Neuron (in vitro differentiated cells): ENCODE measurements around the gene GGACT.

Experiments used
- H2AFZ ChIP-seq: one replicate; pipeline ENCODE4 v1.6.1; 2013; ENCODE audit warnings: low read depth, mild to moderate bottlenecking, inconsistent platforms, low read length, moderate library complexity
- H3K27me3 ChIP-seq: one replicate; pipeline ENCODE4 v1.6.1; 2013; ENCODE audit warnings: low read length; ENCODE audit not compliant: insufficient read depth
- H3K36me3 ChIP-seq: one replicate; pipeline ENCODE4 v1.6.1; 2013; ENCODE audit warnings: low read length; ENCODE audit not compliant: insufficient read depth
- H3K4me1 ChIP-seq: one replicate; pipeline ENCODE4 v1.6.1; 2013; ENCODE audit warnings: low read length; ENCODE audit not compliant: insufficient read depth
- H3K4me3 ChIP-seq: 2 replicates; pipeline ENCODE4 v1.5.1; 2013; ENCODE audit warnings: mild to moderate bottlenecking, low read length, moderate library complexity
- H3K9me3 ChIP-seq: one replicate; pipeline ENCODE4 v1.6.1; 2013; ENCODE audit warnings: low read length

GGACT gene

DNA sequence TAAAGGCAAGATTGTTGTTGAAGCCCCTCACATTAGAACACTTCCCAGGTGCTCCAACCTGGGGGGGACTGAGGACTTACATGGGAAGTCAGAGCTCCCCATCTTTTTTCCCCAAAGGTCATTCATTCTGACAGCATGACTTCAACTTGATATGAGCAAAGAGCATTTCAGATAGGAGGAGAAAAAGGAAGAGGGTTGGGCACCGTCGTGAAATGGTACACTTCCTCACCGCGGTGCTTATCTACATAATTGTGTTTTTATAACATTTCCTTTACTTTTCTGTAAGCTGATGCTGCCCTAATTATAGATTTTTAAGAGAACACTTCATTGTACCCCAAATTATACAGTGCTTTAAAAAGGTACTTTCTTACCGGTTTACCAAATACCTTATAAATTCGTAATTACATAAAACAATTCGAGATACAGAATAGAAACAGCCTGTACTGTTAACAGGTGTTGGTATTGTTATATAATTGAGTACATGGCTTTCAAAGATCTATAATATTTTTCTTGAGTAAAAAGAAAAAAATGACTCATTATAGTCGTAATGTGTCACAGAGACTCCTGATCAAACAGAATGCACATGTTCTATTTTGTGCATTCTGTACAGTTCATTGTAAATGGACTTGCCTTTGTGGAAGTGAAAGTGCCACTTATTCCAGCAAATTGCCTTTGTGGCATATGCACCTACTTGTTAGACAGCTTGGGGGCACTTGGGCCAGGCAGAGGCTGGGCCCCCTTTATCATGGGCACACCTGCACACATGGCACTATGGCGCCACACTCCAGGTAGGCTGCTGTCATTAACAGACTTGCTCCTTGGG lies 81.8 kb downstream of the GGACT start:
- H3K4me1 ChIP-seq, result peaks cover 21% of the 10 kb centered on the region
- no peak overlapping the region for H2AFZ ChIP-seq
- no peaks in the 10 kb centered on the region for H3K27me3 ChIP-seq
- H3K36me3 ChIP-seq, result no peaks in the 10 kb centered on the region
- H3K9me3 ChIP-seq, result peaks cover 2% of the 10 kb centered on the region
- H3K4me3 ChIP-seq, result no peak overlapping the region

DNA sequence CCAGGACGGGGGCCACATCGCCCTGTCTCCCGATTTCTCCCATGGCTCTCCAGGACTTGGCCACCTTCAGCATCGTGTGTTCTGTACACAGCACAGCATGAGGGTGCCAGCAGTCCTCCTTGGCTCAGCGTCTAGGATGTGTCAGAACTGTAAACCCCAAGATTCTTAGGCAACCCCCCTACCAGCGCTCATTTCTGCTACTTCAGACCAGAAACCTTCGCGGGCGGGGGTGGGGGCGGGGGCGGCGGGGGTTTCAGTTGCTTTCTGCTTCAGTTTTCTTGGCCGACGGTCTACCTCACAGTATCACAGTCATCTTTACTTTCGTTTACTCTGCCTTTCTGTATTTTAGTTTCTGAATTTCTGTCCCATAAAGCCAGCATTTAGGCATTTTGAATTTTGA lies 82.4 kb downstream of the GGACT start:
- H3K27me3 ChIP-seq, result no peaks in the 10 kb centered on the region
- no peak overlapping the region for H2AFZ ChIP-seq
- H3K4me1 ChIP-seq, result peaks cover 19% of the 10 kb centered on the region
- H3K36me3 ChIP-seq, result no peaks in the 10 kb centered on the region
- H3K4me3 ChIP-seq, result no peak overlapping the region
- peaks cover 2% of the 10 kb centered on the region for H3K9me3 ChIP-seq

DNA sequence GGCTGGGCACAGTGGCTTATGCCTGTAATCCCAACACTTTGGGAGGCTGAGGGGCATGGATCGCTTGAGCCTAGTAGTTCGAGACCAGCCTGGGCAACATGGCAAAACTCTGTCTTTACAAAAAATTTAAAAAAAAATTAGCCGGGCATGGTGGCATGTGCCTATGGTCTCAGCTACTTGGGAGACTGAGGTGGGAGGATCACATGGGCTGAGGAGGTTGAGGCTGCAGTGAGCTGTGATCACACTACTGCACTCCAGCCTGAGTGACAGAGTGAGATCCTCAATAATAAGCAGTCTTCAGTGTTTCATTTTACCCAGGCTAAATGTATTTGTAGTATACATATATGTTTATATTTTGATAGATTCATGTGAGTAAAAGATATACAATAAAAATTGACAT lies 85.0 kb downstream of the GGACT start:
- no peaks in the 10 kb centered on the region for H3K36me3 ChIP-seq
- H3K4me1 ChIP-seq, result peaks cover 2% of the 10 kb centered on the region
- no peak overlapping the region for H2AFZ ChIP-seq
- H3K9me3 ChIP-seq, result peaks cover 2% of the 10 kb centered on the region
- H3K4me3 ChIP-seq, result no peak overlapping the region
- no peaks in the 10 kb centered on the region for H3K27me3 ChIP-seq

DNA sequence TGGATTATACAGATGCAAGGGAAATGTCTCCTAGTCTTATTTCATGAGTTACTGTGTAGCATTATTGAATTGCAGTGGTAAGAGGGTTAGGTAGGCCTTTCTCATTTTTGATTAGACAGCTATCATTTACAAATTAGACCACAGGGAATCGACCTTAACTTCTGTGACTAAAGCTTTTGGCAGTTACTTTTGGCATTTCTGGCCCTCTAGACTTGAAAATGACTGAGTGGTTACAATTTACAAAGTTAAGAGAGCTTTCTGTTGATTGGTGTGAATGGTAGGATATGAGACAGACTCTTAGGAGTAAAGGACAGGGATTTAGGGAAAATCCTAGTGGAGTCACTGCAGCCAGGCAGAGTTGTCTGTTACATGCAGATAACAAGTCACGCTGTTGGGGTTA lies 86.1 kb downstream of the GGACT start:
- H3K9me3 ChIP-seq, result peaks cover 2% of the 10 kb centered on the region
- no peaks in the 10 kb centered on the region for H3K36me3 ChIP-seq
- no peak overlapping the region for H3K4me3 ChIP-seq
- no peak overlapping the region for H2AFZ ChIP-seq
- H3K4me1 ChIP-seq, result no peaks in the 10 kb centered on the region
- no peaks in the 10 kb centered on the region for H3K27me3 ChIP-seq

DNA sequence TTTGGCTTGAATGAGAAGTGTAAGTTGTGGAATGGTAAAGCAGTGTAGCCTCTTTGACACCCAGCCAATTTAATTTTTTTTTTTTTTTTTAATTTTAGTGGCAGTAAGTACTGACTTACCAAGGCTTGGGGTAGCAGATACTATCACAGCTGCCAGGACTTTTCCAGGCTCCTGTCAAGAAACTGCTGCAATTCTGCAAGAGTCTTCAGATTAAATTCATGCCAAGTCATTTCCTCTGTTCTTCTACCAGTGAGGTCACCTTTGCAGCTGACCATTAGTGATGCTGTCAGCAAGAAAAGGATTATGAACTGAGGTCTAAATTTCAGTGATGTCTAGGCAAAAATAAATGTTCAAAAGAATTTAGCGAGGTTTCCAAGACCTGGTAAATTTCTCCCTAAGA lies 91.2 kb downstream of the GGACT start:
- H3K9me3 ChIP-seq, result peaks cover 6% of the 10 kb centered on the region
- no peaks in the 10 kb centered on the region for H3K36me3 ChIP-seq
- H3K4me3 ChIP-seq, result no peak overlapping the region
- H3K27me3 ChIP-seq, result no peaks in the 10 kb centered on the region
- H2AFZ ChIP-seq, result no peak overlapping the region
- no peaks in the 10 kb centered on the region for H3K4me1 ChIP-seq

DNA sequence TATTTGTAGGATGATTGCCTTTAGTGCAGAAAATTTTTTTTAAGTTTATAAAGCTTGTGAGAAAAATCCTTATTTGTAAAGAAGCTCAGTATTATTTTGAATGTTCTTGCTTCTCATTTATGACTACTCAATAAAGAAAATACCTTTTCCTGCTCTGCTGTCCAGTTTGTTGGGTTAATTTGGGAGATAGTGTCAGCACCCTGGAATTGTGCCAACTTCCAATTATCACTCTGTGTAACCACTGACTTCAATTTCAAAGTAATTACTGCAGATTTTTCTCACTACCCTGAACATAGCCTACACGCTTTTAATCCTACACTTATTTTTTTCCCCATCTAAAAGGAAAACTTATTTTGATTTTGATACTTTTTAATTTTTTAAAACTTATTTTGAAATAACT lies 93.1 kb downstream of the GGACT start:
- Histone ChIP-seq H3K9me3 (peaks cover 6% of the 10 kb centered on the region), H3K27me3 (no peaks in the 10 kb centered on the region), H3K4me3 (no peak overlapping the region), H2AFZ (no peak overlapping the region), H3K36me3 (no peaks in the 10 kb centered on the region), H3K4me1 (peaks cover 8% of the 10 kb centered on the region)

DNA sequence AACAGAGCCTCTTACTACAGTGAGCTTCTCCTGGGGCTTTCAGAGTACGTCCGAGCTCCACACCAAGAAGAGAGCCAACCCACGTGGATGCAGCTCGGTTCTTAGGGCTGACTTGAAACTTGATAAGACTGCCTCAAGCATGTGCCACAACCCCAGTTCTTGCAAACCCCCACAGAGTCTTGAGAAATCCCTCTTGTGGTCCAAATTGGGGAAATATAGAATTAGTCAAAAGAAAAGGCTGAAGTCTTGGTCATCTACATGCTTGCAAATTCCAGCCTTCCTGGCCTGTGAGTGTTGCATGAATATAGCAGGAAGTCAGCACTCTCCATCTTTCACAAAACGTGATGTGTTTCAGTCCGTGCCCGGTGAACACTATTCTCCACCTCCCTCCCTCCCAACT lies 95.2 kb downstream of the GGACT start:
- Histone ChIP-seq H3K4me1 (peaks cover 8% of the 10 kb centered on the region), H3K9me3 (peaks cover 6% of the 10 kb centered on the region), H3K27me3 (no peaks in the 10 kb centered on the region), H3K4me3 (no peak overlapping the region), H2AFZ (no peak overlapping the region), H3K36me3 (no peaks in the 10 kb centered on the region)

DNA sequence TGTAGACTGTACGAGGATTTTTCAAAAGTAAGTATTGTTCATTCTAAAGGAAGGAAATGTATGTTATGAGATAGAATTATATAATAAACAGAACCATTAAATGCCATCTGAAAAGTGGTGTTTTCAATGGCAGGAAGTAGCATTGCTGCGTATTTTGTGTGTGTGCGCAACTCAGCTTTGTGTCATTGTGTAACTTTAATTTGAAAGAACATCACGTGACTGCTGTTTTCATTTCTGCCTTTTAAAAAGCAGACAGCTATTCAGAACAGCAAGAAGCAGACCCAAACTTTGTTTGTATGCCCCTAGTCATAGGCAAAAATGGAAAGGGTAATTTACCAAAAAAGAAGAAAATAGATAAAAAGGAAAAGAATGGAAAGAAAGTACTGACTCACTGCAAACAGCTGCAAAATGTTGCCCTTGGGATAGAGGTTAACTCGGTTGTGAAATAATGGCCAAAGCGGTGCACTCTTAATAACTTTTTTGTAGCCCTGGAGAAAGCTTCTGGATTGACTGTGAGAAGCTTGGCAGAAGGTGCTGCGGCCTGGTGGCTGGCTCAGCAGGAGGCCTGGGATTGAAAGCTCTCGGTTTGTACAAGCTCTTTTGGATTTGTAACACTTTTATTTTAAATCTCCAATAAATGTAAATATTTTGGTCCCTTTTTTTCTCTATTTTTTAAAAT lies 97.3 kb downstream of the GGACT start:
- Histone ChIP-seq H3K4me1 (peaks cover 8% of the 10 kb centered on the region), H3K9me3 (peaks cover 6% of the 10 kb centered on the region), H2AFZ (no peak overlapping the region), H3K36me3 (no peaks in the 10 kb centered on the region), H3K4me3 (no peak overlapping the region), H3K27me3 (no peaks in the 10 kb centered on the region)

DNA sequence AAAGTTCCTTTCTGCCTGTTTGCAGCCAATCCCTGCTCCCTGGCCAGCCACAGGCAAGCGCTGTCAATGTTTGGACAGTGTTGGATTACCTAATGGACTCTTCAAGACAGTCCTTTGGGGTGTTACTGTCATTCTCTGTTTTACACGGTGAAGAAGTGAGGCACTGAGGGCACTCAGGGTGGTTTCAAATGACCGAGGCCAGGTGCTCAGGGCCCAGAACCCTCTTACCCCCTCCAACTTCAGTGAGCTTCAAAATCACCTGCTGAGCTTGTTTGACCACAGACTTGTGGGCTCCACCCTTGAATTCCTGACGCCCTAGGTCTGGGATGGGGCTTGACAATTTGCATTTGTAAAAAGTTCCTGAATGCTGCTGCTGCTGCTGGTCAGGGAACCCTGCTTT lies 97.9 kb downstream of the GGACT start:
- Histone ChIP-seq H3K36me3 (no peaks in the 10 kb centered on the region), H3K4me1 (peaks cover 8% of the 10 kb centered on the region), H3K27me3 (no peaks in the 10 kb centered on the region), H2AFZ (no peak overlapping the region), H3K9me3 (peaks cover 6% of the 10 kb centered on the region), H3K4me3 (no peak overlapping the region)

DNA sequence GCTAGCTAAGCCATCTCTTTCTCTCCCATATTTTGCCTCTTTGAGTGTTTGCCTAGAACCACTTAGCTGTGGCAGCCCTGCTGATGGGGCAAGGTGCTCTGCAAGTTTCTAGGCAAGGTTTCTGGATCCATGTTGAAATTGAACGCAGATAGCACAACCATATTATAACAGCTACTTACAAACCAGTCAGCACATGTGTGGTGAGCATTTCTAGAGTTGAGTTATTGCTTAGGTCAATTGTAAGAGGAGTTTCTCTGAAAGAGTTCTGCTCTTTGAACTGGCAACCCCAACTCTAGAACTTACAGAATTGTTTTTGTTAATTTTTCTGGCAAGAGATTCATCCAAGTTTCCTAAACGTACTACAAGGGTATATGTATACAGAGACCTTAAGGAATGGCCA lies 103.3 kb downstream of the GGACT start:
- Histone ChIP-seq H3K27me3 (no peaks in the 10 kb centered on the region), H3K9me3 (no peaks in the 10 kb centered on the region), H3K36me3 (no peaks in the 10 kb centered on the region), H3K4me3 (no peak overlapping the region), H2AFZ (no peak overlapping the region), H3K4me1 (peaks cover 3% of the 10 kb centered on the region)

DNA sequence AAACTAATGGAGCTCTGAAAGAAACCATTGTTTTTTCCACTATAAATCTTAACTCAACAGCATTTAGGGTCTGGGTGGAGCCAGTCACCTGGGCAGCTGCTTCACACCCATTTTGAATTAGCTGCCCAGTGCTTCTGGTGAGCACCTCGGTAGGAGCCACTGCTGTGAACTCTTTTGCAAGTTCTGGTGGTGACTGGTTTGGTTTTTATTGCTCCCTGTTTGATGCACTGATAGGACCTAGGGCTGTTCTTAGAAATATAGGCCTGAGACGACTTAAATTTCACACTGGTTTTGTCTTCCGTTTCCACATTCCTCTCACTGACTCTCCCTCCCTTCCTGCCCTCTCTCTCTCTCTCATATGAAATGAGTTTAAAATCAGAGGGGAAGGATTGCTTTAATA lies 103.9 kb downstream of the GGACT start:
- Histone ChIP-seq H3K36me3 (no peaks in the 10 kb centered on the region), H3K4me1 (peaks cover 4% of the 10 kb centered on the region), H3K9me3 (no peaks in the 10 kb centered on the region), H2AFZ (no peak overlapping the region), H3K27me3 (no peaks in the 10 kb centered on the region), H3K4me3 (no peak overlapping the region)

DNA sequence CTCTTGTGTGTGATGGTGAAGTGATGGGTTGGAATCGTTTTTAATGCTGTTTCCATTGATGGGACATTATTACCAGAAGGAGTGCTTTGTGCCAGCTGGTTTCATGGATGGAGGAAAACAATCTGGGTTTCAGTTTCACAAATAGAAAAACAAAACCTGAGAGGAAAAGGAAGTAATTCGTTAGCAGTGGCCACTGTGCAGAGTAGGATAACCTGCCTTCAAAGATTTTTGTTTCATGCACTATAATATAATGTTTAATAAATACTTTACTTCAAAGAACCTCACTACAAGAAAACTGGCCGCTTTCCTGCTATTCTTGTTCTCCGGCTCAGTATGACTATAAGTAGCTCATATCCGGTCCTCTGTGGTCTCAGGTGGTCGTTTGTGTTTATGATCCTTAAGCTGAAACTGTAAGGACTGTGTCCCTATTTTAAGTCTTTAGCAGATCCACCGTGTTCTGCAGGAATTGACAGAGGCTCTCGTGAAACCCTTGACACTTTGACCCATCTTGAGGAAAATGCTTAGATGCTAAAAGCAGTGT lies 104.7 kb downstream of the GGACT start:
- no peaks in the 10 kb centered on the region for H3K36me3 ChIP-seq
- peaks cover 4% of the 10 kb centered on the region for H3K4me1 ChIP-seq
- no peaks in the 10 kb centered on the region for H3K27me3 ChIP-seq
- no peak overlapping the region for H3K4me3 ChIP-seq
- H2AFZ ChIP-seq, result no peak overlapping the region
- no peaks in the 10 kb centered on the region for H3K9me3 ChIP-seq

DNA sequence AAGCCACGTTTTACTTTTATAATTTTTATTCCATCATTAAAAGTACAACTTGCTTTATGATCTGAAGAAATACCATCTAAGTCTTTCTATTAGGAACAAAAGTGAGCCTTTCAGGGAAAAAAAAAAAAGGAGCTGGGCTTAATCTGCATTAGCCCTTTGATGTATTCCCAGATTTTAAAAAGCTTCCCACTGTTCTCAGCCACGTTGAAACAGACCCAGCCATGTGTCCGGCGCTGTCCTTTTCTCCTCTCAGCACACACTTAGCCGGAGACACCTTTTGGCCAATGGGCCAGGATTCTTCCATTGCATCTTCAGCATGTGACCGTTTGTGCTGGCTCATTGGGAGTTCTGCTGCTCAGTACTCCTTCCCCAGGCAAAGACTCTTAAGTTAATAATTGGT lies 105.5 kb downstream of the GGACT start:
- Histone ChIP-seq H3K27me3 (no peaks in the 10 kb centered on the region), H2AFZ (no peak overlapping the region), H3K36me3 (no peaks in the 10 kb centered on the region), H3K4me3 (no peak overlapping the region), H3K4me1 (peaks cover 4% of the 10 kb centered on the region), H3K9me3 (no peaks in the 10 kb centered on the region)
